ENCODE results near the gene CCDC69. TPM values are rescaled to one million over a fixed set of nuclear protein-coding genes. Genes with fewer than 3 reads are reported as not detected.
"Not testable (repeated sequence)": the region's sequence is repeated elsewhere in the genome, so short reads cannot be mapped to it uniquely, and the experiment has no call there.

Gene CCDC69
- total RNA-seq, 4 donors from 2014 or later = 13.5 to 51.6 (median 18.3) TPM

DNA sequence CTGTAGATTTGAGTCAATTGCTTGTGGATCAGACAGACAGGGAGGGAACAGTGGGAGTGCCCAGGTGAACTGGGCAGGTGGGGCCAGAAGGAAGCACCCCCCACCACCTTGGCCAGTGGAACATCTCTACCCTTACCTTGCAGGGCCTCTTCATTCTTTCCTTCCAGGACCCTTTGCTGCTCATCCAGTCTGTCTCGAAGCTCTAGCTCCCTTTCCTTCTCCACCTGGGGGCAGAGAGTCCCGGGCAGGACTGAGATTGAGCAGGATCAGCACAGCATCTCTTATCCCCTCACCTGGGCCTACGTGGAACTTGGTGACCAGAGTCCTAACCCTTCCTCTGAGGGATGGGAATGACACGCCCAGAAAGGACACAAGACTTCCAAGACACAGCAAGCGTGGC lies 25.0 kb downstream of the CCDC69 start:
- no peaks in the 10 kb centered on the region for H3K4me1 ChIP-seq
- H3K27me3 ChIP-seq = no peaks in the 10 kb centered on the region
- TF ChIP-seq, protein P1, sequence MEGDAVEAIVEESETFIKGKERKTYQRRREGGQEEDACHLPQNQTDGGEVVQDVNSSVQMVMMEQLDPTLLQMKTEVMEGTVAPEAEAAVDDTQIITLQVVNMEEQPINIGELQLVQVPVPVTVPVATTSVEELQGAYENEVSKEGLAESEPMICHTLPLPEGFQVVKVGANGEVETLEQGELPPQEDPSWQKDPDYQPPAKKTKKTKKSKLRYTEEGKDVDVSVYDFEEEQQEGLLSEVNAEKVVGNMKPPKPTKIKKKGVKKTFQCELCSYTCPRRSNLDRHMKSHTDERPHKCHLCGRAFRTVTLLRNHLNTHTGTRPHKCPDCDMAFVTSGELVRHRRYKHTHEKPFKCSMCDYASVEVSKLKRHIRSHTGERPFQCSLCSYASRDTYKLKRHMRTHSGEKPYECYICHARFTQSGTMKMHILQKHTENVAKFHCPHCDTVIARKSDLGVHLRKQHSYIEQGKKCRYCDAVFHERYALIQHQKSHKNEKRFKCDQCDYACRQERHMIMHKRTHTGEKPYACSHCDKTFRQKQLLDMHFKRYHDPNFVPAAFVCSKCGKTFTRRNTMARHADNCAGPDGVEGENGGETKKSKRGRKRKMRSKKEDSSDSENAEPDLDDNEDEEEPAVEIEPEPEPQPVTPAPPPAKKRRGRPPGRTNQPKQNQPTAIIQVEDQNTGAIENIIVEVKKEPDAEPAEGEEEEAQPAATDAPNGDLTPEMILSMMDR (IDR thresholded peaks at IDR 0.05) = no peak
- TF ChIP-seq POLR2A (IDR thresholded peaks at IDR 0.05) = no peak
- no peak overlapping the region for H3K27ac ChIP-seq
- H3K9me3 ChIP-seq = no peaks in the 10 kb centered on the region
- 76 to 87% methylated on average over 5 of the region's 5 CpGs for WGBS, 2 donors
- no peak for DNase-seq
- intact Hi-C loops (cut with DNase I) = no loop called here
- H3K4me3 ChIP-seq (replicated peaks in 1 of 3) = no peak overlapping the region
- H3K36me3 ChIP-seq = no peaks in the 10 kb centered on the region

DNA sequence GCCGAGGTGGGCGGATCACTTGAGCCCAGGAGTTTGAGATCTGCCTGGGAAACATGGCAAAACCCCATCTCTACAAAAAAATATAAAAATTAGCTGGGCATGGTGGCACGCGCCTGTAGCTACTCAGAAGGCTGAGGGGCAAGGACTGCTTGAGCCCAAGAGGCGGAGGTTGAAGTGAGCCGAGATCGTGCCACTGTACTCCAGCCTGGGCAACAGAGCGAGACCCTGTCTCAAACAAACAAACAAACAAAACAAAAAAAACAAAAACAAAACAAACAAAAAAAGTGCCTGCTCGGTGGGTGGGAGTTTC lies 26.6 kb downstream of the CCDC69 start:
- WGBS, 2 donors = 92 to 96% methylated on average over 9 of the region's 9 CpGs
- H3K4me3 ChIP-seq (replicated peaks in 1 of 3); H3K4me1 ChIP-seq; H3K9me3 ChIP-seq; DNase-seq; H3K27me3 ChIP-seq; H3K27ac ChIP-seq; intact Hi-C loops (cut with DNase I); H3K36me3 ChIP-seq: not testable (repeated sequence)

DNA sequence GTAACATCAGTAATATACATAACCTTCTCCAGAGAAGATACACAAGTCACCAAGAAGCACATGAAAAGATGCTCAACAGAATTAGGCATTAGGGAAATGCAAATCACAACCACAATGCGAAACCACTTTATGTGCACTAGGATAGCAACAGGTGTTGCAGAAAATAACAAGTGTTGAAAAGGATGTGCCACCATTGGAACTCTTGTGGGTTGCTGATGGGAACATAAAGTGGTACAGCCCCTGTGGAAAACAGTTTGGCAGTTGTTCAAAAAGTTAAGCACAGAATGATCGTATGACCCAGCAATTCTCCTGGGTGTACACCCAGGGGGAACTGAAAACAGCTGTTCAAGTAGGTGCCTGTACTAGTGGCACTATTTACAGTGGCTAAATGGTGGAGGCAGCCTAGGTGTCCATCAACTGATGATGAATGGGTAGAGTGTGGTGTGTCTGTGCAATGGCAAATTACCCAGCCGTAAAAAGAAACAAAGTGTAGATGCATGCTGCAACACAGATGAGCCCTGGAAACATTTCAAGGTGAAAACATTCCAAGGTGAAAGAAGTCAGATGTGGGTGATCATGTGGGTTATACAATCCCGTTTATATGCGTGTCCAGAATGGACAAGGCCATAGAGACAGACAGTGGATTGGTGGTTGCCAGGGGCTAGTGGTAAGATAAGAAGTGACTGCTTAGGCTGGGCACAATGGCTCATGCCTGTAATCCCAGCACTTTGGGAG lies 27.2 kb downstream of the CCDC69 start:
- no peak for DNase-seq
- no peaks in the 10 kb centered on the region for H3K27me3 ChIP-seq
- H3K36me3 ChIP-seq = no peaks in the 10 kb centered on the region
- TF ChIP-seq, protein P1 (IDR thresholded peaks at IDR 0.05) = no peak
- TF ChIP-seq POLR2A (IDR thresholded peaks at IDR 0.05) = no peak
- H3K4me3 ChIP-seq (replicated peaks in 1 of 3) = no peak overlapping the region
- WGBS, 2 donors = 77 to 82% methylated on average over 5 of the region's 5 CpGs
- no peak overlapping the region for H3K27ac ChIP-seq
- no peaks in the 10 kb centered on the region for H3K9me3 ChIP-seq
- intact Hi-C loops (cut with DNase I) = no loop called here
- H3K4me1 ChIP-seq = no peaks in the 10 kb centered on the region

DNA sequence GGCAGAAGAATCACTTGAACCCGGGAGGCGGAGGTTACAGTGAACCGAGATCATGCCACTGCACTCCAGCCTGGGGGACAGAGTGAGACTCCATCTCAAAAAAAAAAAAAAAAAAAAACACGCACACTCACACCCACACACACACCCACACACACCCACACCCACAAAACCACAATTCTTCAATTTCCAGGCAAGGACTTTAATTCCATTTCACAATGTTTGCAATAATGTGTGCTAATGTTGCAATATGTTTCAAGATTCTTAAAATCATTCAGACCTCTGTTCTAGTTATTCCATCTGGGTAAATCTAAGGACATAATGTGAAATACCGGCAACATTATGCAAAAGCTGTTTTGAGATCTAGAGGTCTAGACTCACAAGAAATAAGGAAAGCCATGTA lies 28.3 kb downstream of the CCDC69 start:
- Histone ChIP-seq H3K9me3 (no peaks in the 10 kb centered on the region), H3K27me3 (no peaks in the 10 kb centered on the region), H3K27ac (no peak overlapping the region), H3K4me1 (no peaks in the 10 kb centered on the region), H3K4me3 (replicated peaks in 1 of 3) (no peak overlapping the region), H3K36me3 (no peaks in the 10 kb centered on the region)
- TF ChIP-seq POLR2A (IDR thresholded peaks at IDR 0.05) = no peak
- TF ChIP-seq, protein P1 (IDR thresholded peaks at IDR 0.05) = no peak
- 92 to 93% methylated on average over 5 of the region's 5 CpGs for WGBS, 2 donors
- intact Hi-C loops (cut with DNase I) = no loop called here
- DNase-seq = no peak

DNA sequence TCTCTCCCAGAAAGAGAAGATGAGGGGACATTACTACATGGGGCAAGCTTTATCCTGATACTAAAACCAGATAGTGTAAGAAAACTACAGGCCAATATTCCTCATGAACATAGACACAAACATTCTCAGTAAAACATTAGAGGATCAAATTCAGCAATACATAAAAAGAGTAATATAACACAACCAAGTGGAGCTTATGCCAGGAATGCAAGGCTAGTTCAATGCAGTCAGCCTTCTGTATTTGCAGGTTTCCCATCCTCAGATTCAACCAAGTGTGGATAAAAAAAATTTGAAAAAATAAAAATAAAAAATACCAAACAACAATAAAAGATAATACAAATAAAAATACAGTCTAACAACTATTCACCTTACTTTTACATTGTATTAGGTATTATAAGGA lies 31.3 kb downstream of the CCDC69 start:
- no peaks in the 10 kb centered on the region for H3K9me3 ChIP-seq
- H3K36me3 ChIP-seq = no peaks in the 10 kb centered on the region
- no peaks in the 10 kb centered on the region for H3K4me1 ChIP-seq
- no peak overlapping the region for H3K4me3 ChIP-seq (replicated peaks in 1 of 3)
- TF ChIP-seq, protein P1 (IDR thresholded peaks at IDR 0.05) = no peak
- TF ChIP-seq POLR2A (IDR thresholded peaks at IDR 0.05) = no peak
- DNase-seq = no peak
- intact Hi-C loops (cut with DNase I) = no loop called here
- no peak overlapping the region for H3K27ac ChIP-seq
- H3K27me3 ChIP-seq = no peaks in the 10 kb centered on the region

DNA sequence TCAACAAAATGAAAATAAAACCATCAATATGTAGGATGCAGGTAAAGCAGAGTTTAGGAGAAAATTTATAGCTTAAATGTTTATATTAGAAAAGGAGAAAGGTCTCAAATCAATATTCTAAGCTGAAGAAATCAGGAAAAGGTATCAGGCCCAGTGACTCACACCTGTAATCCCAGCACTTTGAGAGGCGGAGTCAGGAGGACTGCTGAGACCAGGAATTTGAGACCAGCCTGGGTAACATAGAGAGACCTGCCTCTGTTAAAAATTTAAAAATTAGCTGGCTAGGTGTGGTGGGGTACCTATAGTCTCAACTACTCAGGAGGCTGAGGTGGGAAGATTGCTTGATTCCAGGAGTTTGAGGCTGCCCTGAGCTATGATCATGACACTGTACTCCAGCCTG lies 32.2 kb downstream of the CCDC69 start:
- no peak overlapping the region for H3K27ac ChIP-seq
- H3K4me1 ChIP-seq = no peaks in the 10 kb centered on the region
- no peaks in the 10 kb centered on the region for H3K27me3 ChIP-seq
- no peak for DNase-seq
- 94 to 100% methylated on average over 1 of the region's 1 CpG for WGBS, 2 donors
- no peak overlapping the region for H3K4me3 ChIP-seq (replicated peaks in 1 of 3)
- no peak for TF ChIP-seq POLR2A (IDR thresholded peaks at IDR 0.05)
- TF ChIP-seq, protein P1 (IDR thresholded peaks at IDR 0.05) = no peak
- H3K36me3 ChIP-seq = no peaks in the 10 kb centered on the region
- intact Hi-C loops (cut with DNase I) = no loop called here
- H3K9me3 ChIP-seq = no peaks in the 10 kb centered on the region

All from thyroid gland (tissue), 4 donors.